SW480 (cell line): ENCODE measurements around the gene SLC35A3.
A peak's percentile ranks its signal among the peaks of the same experiment; 100 is the strongest.
"Not testable (repeated sequence)": the region's sequence is repeated elsewhere in the genome, so short reads cannot be mapped to it uniquely, and the experiment has no call there.

Experiments
- DNase-seq: peaks from one replicate; pipeline ENCODE4 v3.0.0-alpha.2; 2016; ENCODE audit warnings: low spot score

The SLC35A3 gene

DNA sequence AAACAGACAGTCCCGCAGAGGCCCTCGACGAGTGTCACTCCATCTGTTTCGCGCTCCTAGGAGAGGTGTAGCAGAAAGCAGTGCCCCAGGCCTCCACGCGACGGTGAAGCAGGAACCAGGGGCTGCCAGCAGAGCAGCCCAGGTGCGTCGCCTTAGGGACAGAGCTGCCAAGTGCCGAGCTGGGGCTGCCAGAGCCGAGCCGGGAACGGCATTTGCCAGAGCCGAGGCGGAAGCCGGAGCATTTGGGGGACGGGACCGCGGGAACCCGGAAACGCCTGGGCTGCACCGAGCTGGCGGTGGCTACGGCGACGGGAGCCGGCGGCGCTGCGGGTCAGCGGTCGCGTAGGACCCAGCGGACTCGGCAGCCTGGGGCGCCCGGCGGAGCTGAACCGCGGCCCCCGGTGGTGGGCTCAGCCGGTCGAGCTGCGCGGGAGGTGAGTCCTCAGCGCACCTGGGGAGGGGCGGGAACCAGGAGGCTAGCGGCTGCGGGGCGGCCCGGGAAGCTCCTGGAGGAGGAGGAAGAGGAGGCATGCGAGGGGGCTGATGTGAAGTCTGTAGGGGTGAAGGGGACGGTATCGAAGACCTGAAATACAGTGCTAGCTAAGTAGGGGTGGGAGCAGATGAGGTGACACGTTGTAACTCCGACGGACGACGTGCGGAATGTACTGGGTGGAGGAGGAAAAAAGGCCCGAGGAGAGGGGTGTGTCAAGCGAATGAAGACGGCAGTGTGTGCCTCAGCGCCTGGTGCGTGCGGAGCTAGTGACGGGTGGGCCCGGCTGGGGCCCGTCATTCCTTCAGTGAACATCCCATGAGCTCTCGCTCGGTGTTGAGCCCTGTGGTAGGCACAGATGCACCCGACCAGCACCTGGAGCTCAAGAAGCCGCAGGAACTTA, at the start of gene SLC35A3:
Gene SLC35A3 (plus strand): TSS at position 268 of the 893 bp plus-strand sequence. CDS start 23,559 bp downstream, outside the sequence.
- peak; percentile 81 for DNase-seq

DNA sequence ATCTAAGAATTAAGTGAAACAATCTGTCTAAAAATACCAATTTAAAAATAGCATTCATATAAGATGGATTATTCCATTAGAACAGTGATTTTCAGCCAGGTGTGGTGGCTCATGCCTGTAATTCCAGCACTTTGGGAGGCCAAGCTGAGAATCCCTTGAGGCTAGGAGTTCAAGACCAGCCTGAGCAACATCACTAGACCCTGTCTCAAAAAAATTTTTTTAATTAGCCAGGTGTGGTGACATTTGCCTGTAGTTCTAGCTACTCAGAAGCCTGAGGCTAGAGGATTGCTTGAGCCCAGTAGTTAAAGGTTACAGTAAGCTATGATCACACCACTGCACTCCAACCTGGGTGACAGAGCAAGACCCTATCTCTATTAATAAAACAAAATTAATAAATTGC, 35.0 kb upstream of the SLC35A3 start:
- no peak for DNase-seq

DNA sequence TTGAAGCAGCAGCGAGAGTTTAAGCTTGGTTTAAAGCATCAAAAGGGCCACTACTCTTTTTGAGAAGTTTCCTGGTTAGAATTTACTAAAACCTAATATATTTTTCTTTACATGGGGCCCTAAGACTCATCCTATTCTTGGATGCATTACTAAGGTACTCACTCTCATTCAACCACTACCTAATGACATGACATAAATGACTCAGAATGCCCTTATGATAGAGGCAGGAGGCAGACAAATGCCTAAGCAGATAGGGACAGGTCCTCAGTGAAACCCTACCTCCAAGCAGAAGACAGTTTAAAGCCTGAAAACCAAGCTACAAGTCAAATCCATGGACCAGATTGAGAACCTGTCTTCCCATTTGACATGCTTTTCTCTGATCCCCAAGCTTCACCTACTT, 34.3 kb upstream of the SLC35A3 start:
- no peak for DNase-seq

DNA sequence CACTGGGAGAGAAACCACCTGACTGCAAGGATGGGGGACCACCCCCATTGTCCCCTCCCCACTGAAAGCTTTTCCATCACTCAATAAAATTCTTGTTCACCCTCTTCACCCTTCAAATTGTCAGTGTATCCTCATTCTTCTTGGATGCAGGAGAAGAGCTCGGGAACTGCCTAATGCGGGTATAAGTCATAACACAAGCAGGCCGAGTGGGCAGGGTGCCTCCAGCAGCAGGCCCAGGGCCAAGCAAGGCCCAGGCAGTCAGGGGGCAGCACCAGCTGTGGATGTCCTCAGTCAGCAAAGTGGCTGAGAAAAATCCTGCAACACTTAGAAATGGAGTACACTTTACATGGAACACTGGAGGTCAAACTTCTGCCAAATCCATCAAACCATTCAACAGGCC, 33.7 kb upstream of the SLC35A3 start:
- no peak for DNase-seq

DNA sequence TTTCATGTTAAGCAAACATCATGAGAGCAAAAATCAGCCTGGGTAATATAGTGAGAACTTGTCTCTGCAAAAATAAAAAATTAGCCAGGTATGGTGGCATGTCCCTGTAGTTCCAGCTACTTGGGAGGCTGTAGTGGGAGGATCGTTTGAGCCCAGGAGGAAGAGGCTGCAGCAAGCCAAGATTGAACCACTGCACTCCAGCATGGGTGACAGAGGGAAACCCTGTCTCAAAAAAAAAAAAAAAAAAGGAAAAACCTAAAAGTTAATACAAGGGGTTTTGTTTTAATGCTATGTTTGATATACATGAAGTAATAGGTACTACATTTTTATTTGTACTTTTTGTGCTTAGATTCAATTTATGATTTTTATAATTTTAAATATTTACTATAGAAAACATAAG, 27.1 kb upstream of the SLC35A3 start:
- DNase-seq, result no peak

DNA sequence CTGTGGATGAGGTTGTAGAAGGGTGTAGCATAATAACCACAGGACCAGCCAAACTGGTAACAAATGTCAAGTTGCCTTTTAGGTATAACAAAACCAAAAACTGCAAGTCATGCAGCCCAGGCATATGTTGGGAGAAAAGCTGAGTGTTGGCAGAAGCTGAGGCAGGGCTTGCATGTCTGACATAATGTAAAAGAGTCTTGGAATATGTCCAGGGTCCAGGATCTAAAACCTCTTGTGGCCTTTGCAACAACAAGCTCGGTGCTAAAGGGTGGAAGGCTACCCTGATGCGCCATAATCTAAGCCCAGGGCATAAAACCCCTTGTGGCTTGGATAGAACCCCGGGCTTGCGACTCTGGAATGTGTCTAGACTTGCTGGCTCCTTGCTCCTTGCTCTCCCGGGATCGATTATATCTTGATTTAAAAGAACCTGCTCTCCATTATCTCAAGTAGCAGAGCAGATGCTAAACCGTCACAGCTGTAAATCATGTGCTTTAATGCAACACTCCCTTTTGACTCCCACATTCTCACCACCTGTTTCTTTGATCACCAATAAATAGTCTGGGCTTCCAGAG, 26.5 kb upstream of the SLC35A3 start:
- no peak for DNase-seq

DNA sequence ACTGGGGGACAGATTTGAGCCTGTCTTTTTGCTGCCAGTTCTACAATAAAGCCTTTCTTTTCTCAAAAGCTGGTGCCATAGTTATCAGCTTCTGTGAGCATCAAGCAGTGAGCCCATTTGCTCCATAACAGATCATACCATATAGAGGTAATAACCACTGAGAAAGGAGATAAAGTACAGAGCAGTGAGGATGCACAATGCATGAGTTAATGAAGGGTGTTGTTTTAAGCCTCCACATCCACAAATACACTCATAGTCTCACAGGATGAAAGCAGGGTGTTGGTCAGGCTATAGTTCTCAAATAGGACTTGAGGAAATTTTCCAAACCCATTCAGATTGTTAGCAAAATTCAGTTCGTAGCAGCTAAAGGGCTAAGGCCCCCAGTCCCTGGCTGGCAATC, 25.6 kb upstream of the SLC35A3 start:
- DNase-seq, result no peak

DNA sequence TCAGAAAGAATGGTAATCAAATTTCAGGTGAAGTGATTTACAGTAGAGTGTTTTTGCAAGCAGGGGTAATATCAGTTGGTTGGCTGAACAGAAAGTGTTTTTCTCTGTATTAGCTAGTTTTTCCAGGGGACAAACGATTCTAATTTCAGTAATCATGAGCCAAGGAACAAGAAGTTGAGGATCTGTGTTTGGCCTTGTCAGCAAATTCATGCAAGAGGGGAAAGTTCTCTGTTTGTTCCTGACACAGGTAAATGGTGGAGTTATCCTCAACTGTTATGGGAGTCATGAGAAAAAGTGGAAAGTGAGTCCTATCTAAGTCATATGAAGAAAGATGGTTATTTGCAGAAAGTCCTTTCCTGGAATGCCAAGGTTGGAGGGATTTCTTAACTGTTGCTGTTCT, 24.6 kb upstream of the SLC35A3 start:
- DNase-seq, result no peak

DNA sequence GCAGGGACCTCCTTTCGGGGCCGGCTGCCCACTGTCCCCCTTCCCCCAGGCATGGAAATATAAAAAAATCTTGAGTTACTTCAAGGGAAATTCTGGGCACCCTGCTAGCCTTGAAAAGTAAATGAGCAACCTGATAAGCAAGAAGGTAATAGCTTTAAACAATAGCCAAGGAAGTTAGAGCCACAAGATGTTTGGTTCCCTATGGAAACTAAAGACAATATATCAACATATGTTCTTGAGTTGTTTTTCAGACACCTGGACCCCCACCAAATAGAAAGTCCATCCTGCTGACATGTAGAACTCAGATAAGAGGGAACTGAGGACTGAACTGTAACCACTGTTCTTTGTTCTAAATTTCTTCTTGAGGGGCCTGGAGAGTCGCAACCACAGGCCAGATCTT, 19.3 kb upstream of the SLC35A3 start:
- DNase-seq, result no peak

DNA sequence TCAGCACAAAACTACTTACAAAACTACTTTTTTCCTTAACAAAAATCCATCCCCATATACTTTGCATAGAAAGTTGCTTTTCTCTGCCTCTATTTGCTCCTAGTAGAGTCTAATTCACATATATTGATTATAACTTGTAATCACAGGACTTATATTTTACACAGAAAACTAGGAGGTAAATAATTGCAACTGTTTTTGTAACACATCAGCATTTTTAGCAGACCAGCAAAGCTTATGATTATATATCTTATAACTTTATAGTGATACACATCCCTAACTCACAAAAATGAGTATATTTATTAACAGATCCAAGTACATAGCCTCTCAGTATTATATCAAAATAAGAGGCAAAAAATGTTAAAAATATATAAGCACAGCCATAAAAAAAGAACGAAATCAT, 17.3 kb upstream of the SLC35A3 start:
- DNase-seq, result no peak

DNA sequence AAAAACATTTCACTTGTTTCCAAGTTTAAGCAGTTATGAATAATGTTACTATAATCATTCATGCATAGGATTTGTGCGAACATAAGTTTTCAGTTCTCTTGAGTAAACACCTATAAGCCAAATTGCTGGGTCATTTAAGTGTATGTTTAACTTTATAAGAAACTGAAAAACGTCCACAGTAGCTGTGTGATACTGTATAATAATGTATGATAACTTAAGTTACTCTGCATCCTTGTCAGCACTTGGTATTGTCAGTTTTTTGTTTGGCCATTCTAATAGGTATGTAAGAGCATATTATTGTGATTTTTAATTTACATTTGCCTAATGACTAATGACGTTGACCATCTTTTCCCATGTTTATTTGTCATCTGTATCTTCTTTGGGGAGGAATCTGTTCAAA, 14.4 kb upstream of the SLC35A3 start:
- DNase-seq, result no peak

DNA sequence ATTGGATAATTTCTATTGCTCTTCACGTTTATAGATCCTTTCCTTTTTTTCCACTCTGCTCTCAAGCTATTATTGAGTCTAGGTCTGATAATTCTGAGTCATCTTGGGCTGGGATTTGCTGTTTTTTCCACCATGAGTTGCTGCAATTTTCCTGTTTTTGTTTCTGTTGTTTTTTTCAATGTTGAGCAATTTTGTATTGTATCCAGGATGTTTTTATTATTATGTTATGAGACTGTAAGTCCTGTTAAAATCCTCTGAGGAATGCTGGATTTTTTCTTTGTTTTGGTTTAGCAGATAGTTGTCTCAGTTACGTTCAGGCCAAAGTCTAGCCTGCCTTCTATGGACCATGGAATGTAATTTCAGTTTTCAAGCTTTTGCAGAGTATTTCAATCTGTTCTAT, 13.0 kb upstream of the SLC35A3 start:
- no peak for DNase-seq

DNA sequence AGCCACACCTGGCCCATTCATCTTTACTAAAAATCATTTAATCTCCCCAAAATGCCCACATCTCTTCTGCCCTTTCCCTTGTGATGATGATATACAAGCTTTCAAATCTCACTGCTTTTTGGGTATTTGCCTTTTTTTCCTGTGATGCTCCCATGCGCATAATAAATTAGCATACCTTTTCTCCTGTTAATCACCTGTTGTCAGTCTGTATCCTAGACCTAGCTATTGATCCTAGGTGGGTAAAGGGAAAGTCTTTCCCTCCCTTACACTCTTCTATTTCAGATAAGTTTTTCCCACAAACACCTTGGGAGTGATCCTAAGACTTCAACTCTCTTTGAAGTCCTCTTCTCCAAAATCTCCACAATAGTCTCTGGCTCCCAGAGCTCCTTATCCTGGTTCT, 12.0 kb upstream of the SLC35A3 start:
- no peak for DNase-seq

DNA sequence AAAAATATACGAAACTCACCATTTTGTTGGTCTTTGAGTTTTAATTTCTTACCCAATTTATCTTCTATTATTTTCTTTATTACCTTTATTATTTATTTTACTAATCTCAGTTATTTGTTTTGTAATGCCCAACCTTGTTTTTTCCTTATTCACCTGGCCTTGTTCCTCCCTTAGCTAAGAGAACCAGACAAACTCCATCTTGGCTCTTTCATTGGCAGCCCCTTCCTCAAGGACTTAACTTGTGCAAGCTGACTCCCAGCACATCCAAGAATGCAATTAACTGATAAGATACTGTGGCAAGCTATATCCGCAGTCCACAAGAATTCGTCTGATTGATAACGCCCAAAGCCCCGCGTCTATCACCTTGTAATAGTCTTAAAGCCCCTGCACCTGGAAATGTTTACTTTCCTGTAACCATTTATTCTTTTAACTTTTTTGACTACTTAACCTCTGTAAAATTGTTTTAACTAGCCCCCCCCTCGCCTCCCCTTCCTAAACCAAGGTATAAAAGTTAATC, 10.5 kb upstream of the SLC35A3 start:
- DNase-seq, result not testable (repeated sequence)

DNA sequence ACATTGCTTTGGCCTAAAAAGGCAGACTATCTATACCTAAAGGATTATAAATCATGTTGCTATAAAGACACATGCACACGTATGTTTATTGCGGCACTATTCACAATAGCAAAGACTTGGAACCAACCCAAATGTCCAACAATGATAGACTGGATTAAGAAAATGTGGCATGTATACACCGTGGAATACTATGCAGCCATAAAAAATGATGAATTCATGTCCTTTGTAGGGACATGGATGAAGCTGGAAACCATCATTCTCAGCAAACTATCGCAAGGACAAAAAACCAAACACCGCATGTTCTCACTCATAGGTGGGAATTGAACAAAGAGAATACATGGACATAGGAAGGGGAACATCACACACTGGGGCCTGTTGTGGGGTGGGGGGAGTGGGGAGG, 9.5 kb upstream of the SLC35A3 start:
- not testable (repeated sequence) for DNase-seq

DNA sequence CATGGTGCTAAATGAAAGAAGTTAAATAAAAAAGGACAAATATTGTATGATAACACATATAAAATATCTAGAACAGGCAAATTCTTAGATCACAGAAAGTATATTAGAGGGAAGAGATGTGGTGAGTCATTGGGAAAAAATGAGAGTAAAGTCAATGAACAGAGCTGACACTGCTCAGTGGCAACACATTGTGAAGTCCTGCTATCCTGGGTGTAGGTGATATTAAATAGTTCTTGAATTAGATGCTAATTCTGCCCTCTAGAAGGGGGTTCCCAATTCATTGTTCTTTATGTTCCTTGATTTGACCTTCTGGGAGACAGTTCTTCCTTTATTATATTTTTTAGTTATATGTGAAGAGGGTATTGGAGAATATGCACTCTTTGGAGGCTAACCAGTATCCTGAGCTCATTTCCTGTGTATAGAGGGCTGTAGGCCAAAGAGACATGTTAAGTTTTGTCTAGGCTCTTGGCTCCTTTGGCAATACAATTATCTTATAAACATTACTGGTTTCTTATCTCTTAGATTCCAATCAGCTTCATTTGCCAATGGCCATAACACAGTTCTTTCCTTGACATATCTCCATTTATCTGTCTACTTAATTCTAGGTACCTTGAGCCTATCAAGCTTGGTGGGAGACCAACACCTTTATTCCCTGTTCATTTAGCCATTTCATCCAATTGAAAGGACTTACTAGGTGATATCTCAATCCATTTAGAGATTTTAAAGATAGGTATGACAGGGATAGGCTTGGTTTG, 6.6 kb upstream of the SLC35A3 start:
- DNase-seq, result no peak

DNA sequence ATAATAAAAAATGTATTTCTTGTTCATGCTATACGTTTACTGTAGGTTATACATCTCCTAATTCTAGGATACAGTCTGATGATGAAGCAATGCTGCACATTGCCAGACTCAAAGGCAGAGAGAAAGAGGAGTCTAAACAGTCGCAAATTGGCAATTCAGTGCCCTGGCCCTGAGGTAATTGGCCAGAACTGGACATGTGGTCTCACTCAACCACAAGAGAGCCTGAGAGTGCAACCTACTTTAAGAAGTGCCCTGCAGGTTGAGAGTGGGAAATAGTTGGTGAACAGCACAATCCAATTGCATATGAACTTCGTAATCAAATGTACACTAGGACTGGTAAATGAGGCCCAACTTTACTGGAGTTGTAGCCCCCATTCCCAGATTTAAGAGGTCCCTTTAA, 5.0 kb upstream of the SLC35A3 start:
- DNase-seq, result no peak

DNA sequence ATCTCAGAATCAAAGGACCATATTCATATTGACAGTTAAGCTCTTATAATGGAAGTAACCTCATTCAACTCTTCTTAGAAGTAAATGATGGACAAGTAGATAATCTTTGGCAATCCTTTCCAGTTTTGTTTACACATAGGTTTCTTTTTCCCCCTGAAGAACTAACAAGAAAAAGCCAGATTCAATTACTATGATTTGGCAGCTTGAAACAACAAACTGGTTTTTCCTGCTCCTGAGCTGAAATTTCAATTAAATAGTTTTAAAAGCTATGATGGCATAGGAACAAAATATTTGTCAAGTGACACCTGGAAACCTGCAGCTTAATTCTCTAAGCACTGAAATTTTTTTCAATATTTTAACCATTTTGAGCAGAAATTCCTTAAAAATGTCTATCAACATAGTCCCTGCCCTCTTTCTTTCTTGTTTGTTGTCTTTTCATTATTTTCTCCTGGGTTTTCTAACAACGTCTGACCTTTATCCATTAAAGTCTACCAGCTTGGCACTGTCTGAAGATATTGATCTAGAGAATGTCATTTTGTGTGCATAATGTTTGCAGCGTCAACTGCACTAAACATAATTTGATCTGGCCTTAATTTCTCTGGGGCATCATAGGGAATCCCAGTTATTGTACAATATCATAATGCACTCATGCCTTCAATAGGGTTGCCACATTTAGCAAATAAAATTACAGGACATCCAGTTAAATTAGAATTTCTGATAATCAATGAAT, 4.0 kb upstream of the SLC35A3 start:
- DNase-seq, result no peak

DNA sequence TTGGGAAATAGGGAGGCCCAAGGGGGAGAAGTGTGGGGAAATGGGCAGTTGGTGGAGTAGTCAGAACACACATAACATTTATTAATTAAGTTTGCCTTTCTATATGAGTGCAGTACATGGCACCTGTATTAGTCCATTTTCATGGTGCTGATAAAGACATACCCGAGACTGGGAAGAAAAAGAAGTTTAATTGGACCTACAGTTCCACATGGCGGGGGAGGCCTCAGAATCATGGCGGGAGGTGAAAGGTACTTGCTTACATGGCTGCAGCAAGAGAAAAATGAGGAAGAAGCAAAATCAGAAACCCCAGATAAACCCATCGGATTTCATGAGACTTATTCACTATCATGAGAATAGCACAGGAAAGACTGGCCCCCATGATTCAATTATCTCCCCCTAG, 1.6 kb upstream of the SLC35A3 start:
- no peak for DNase-seq

DNA sequence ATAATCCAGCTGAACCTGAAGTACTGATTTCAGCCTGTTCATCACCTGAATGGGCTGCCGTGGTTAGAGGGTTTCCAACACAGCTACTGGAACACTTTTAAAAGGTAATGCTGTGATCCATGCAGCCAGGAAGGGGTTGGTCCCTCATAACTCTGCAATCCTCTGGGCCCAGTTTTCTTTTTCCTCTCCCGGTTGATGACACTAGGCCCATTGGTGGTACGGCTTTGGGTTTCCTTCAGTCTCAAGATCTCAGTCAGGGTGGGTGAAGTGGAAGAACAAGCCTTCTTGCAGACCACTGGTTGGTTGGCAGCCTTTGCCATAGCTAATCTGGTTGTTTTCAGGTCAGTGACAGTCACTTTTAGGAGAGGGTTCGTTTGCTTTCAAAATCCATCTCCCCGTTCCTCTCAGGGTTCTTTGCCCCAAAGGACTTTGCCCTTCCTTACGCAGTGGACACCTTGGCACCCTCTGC, 502 bp upstream of the SLC35A3 start:
- DNase-seq, result peak; percentile 7

DNA sequence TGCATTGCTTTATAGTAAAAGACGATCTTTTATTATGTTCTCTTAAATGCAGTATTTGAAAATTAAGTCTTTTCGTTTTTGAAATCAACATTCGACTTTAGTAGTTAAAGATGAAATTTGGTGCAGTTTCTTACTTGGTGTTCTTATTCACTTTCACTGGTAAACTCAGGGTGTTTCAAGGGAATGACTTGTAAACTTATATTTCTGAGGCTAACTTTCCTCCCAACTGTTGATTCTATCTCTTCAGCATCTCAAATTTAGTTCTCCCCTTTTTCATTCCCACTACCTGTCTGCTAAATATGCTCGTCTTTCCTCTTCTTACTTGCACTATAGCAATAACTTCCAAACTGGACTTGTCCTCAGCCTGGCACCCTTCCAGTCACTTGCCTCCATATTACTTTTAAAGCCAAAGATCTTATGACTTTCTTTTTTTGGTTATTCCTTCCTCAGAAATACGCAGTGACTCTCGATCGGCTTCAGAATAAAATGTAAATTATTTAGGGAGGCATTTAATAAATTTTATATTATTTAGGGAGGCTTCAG, 988 bp downstream of the SLC35A3 start:
- DNase-seq, result no peak

DNA sequence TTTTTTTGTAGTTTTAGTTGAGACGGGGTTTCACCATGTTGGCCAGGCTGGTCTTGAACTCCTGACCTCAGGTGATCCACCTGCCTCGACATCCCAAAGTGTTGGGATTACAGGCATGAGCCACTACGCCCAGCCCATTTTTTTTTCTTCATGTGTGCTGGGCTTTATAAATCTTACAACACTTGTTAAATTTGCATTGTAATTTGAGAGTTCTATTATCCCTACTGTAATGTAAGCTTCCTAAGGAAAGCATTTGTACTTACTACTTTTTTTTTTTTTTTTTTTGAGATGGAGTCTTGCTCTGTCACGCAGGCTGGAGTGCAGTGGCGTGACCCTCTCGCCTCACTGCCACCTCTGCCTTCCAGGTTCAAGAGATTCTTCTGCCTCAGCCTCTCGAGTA, 2.3 kb downstream of the SLC35A3 start:
- not testable (repeated sequence) for DNase-seq
